Keratinocyte (primary cell): ENCODE measurements around the gene RRAS2.

Experiments used
- CTCF ChIP-seq, 3 experiments: IDR thresholded peaks in 1 of 3; conservative IDR thresholded peaks in 1 of 3; optimal IDR thresholded peaks in 1 of 3; 2 replicates in 2 of 3; 3 replicates in 1 of 3; pipeline versions ENCODE3 to v1.5.1; 2011; ENCODE audit warnings: low read length in 3 of 3, mild to moderate bottlenecking in 3 of 3, moderate library complexity in 2 of 3, control low read depth in 1 of 3, inconsistent platforms in 1 of 3; ENCODE audit not compliant: insufficient read depth in 2 of 3; ENCODE audit errors: extremely low read depth in 1 of 3
- EZH2 ChIP-seq: IDR thresholded peaks from one replicate; pipeline ENCODE4 v1.6.1; 2012; ENCODE audit warnings: inconsistent platforms, mild to moderate bottlenecking, low read length, moderate library complexity

- no peak for TF ChIP-seq CTCF (optimal IDR thresholded peaks at IDR 0.05 in 1 of 3, IDR thresholded peaks at IDR 0.05 in 1 of 3, conservative IDR thresholded peaks at IDR 0.05 in 1 of 3; ENCODE audit: extremely low read depth in 1 of 3, insufficient read depth in 2 of 3, low read length in 3 of 3)
- TF ChIP-seq EZH2 = no peak
Observed at GRCh38 chr11:14371249-14371648, 12.3 kb upstream of the RRAS2 start.
